ENCODE results near the gene HOXB8. TPM values are rescaled to one million over a fixed set of nuclear protein-coding genes. Genes with fewer than 3 reads are reported as not detected.
A peak's percentile ranks its signal among the peaks of the same experiment; 100 is the strongest.

HOXB8 gene
- total RNA-seq, 1 donor from 2014 or later, result 0.21 TPM

GRCh38 chr17:48565022-48565554 lies 50.0 kb downstream of the HOXB8 start:
- Histone ChIP-seq H3K27me3 (ENCODE audit: low read depth) (peaks cover 67% of the 10 kb centered on the region), H3K9me3 (no peaks in the 10 kb centered on the region), H3K4me1 (peaks cover 47% of the 10 kb centered on the region), H3K36me3 (no peaks in the 10 kb centered on the region), H3K27ac (peak overlapping the region; percentile 65), H3K4me3 (peak overlapping the region; percentile 39)
- intact Hi-C loops (cut with DNase I), result no loop called here
- TF ChIP-seq, protein P1, sequence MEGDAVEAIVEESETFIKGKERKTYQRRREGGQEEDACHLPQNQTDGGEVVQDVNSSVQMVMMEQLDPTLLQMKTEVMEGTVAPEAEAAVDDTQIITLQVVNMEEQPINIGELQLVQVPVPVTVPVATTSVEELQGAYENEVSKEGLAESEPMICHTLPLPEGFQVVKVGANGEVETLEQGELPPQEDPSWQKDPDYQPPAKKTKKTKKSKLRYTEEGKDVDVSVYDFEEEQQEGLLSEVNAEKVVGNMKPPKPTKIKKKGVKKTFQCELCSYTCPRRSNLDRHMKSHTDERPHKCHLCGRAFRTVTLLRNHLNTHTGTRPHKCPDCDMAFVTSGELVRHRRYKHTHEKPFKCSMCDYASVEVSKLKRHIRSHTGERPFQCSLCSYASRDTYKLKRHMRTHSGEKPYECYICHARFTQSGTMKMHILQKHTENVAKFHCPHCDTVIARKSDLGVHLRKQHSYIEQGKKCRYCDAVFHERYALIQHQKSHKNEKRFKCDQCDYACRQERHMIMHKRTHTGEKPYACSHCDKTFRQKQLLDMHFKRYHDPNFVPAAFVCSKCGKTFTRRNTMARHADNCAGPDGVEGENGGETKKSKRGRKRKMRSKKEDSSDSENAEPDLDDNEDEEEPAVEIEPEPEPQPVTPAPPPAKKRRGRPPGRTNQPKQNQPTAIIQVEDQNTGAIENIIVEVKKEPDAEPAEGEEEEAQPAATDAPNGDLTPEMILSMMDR (IDR thresholded peaks at IDR 0.05), result no peak
- ATAC-seq, result no peak
- no peak for DNase-seq

DNA sequence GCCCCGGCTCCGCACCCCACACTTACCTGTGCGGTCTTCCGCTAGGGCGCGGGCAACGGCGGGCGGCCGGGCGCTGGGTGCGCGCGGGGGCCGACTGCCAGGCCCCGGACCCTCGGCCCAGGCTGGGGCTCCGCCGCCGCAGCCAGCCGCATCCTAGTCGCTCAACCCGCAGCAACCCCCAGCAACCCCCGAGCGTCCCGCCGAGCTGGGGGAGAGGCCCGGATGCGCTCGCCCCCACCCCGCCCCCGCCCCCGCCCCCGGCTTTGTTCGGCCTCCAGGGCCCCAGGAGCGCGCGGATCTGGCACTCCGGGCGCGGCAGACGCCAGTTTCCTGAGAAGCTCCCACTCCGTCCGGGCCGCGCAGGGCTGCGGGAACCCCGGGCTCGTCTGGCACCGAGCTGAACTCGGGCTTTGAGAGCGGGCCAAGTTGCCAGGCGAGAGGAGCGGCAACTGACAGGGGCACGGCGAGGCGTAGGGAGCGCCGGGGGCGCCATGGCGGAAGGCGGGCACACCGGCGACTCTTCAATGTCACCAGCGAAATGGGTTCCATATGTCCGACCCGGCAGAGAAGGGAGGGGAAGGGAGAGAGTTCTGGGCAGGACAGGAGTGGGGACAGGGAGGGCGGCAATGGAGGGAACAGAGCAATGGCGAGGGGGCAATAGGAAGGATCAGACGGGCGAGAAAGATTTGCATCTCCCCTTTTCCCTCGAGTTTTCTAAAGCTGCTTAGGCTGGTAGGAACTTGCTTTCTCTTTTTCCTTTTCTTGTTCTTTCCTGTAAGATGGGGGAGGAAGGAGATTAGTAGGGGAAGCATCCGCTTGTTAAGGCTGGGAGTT lies 50.7 kb downstream of the HOXB8 start:
- ATAC-seq, result peak; percentile 25 to 31
- H3K36me3 ChIP-seq, result no peaks in the 10 kb centered on the region
- no peak for DNase-seq
- H3K4me3 ChIP-seq, result peak overlapping the region; percentile 39
- H3K27me3 ChIP-seq (ENCODE audit: low read depth), result peaks cover 60% of the 10 kb centered on the region
- intact Hi-C loops (cut with DNase I), result no loop called here
- peak overlapping the region; percentile 65 for H3K27ac ChIP-seq
- peaks cover 52% of the 10 kb centered on the region for H3K4me1 ChIP-seq
- H3K9me3 ChIP-seq, result no peaks in the 10 kb centered on the region
- TF ChIP-seq, protein P1 (IDR thresholded peaks at IDR 0.05), result no peak

GRCh38 chr17:48563867-48564187 lies 51.3 kb downstream of the HOXB8 start:
- intact Hi-C loops (cut with DNase I), result no loop called here
- Histone ChIP-seq H3K36me3 (no peaks in the 10 kb centered on the region), H3K4me3 (peak overlapping the region; percentile 39), H3K27me3 (ENCODE audit: low read depth) (peaks cover 55% of the 10 kb centered on the region), H3K4me1 (peaks cover 53% of the 10 kb centered on the region), H3K27ac (peak overlapping the region; percentile 65), H3K9me3 (no peaks in the 10 kb centered on the region)
- no peak for DNase-seq
- TF ChIP-seq, protein P1 (IDR thresholded peaks at IDR 0.05), result no peak
- no peak for ATAC-seq

DNA sequence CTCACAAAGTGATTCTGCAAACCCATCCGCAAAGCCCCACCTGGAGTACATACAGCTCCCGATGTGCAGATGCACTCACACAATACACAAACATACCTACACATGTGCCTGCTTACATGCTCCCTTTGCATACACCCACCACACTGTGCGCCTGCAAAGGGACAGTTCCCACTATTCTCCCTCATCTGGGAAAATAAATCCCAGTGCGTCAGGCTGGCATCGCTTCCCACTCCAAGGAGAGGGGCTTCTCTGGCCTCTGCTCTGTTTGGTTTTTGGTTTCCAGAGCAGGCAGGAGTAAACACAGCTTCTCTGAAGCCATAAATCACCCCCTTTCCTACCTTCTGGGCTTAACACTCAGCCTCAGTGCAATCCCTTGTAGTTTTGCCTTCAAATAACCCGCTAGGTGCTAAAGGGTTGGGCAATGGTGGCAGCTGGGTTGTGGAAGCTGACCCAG lies 51.7 kb downstream of the HOXB8 start:
- DNase-seq (no peak), ATAC-seq (no peak)
- Histone ChIP-seq H3K4me3 (peak overlapping the region; percentile 39), H3K4me1 (peaks cover 53% of the 10 kb centered on the region), H3K27ac (peak overlapping the region; percentile 65), H3K36me3 (no peaks in the 10 kb centered on the region), H3K27me3 (ENCODE audit: low read depth) (peaks cover 51% of the 10 kb centered on the region), H3K9me3 (no peaks in the 10 kb centered on the region)
- TF ChIP-seq, protein P1 (IDR thresholded peaks at IDR 0.05), result no peak
- intact Hi-C loops (cut with DNase I), result no loop called here

DNA sequence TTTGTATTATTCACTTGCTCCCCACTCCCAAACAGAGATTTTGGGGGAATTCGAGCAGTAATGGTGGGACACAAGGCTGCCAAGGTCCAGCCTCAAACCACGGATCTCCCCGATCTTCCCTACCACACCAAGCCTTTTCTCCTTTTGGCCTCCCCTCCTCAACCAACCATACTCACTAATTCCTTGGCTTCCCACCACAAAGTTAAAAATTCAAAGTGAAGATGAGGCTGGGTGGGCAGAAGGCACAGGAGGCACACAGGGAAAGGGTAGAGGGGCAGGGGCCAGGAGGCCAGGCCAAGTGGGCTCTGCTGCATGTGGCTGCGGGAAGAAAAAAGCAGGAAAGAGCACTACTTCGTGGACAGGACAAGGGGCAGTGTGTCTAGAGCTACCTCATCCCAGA lies 52.2 kb downstream of the HOXB8 start:
- peak overlapping the region; percentile 11 for H3K27ac ChIP-seq

More for the DNA sequence above, 52.2 kb downstream of the HOXB8 start:
- H3K4me1 ChIP-seq, result peaks cover 51% of the 10 kb centered on the region
- intact Hi-C loops (cut with DNase I), result no loop called here
- no peak overlapping the region for H3K4me3 ChIP-seq
- TF ChIP-seq, protein P1 (IDR thresholded peaks at IDR 0.05), result no peak
- ATAC-seq (no peak), DNase-seq (no peak)
- no peaks in the 10 kb centered on the region for H3K36me3 ChIP-seq
- peaks cover 46% of the 10 kb centered on the region for H3K27me3 ChIP-seq (ENCODE audit: low read depth)
- H3K9me3 ChIP-seq, result no peaks in the 10 kb centered on the region

Small RNA genes within 50 kb of the gene (microRNA-seq; reads per million reads assigned to microRNA genes)
- gene MIR196A1 (ENCODE audit: borderline number of aligned reads), result not detected

Other genes with a start within 250 kb of the HOXB8 start
- gene SKAP1, start 185.1 kb downstream of the HOXB8 start, total RNA-seq, result 6.4 TPM
- gene HOXB1, start 84.3 kb downstream of the HOXB8 start, total RNA-seq, result not detected
- gene HOXB2, start 70.2 kb downstream of the HOXB8 start, total RNA-seq, result 5.6 TPM
- gene HOXB4, start 36.9 kb downstream of the HOXB8 start, total RNA-seq, result 5.8 TPM
- 11.3 TPM for gene HOXB3, start 25.1 kb downstream of the HOXB8 start, total RNA-seq
- gene HOXB5, start 21.5 kb downstream of the HOXB8 start, total RNA-seq, result 3.9 TPM
- gene HOXB6, start 10.3 kb downstream of the HOXB8 start, total RNA-seq, result 4.4 TPM
- 2.4 TPM for gene HOXB7, start 4.3 kb downstream of the HOXB8 start, total RNA-seq
- gene HOXB9, start 11.1 kb upstream of the HOXB8 start, total RNA-seq, result not detected
- gene PRAC1, start 107.2 kb upstream of the HOXB8 start, total RNA-seq, result not detected
- not detected for gene PRAC2, start 107.9 kb upstream of the HOXB8 start, total RNA-seq
- not detected for gene HOXB13, start 113.5 kb upstream of the HOXB8 start, total RNA-seq
- gene TTLL6, start 201.9 kb upstream of the HOXB8 start, total RNA-seq, result 2.7 TPM
- 174 TPM for gene CALCOCO2, start 215.7 kb upstream of the HOXB8 start, total RNA-seq